ENCODE results near the gene AHCY. TPM values are rescaled to one million over a fixed set of nuclear protein-coding genes. Genes with fewer than 3 reads are reported as not detected.
A peak's percentile ranks its signal among the peaks of the same experiment; 100 is the strongest.
"Not testable (repeated sequence)": the region's sequence is repeated elsewhere in the genome, so short reads cannot be mapped to it uniquely, and the experiment has no call there.

AHCY gene
- total and polyA plus RNA-seq, 8 donors = 32.7 to 126 (median 90.9) TPM

DNA sequence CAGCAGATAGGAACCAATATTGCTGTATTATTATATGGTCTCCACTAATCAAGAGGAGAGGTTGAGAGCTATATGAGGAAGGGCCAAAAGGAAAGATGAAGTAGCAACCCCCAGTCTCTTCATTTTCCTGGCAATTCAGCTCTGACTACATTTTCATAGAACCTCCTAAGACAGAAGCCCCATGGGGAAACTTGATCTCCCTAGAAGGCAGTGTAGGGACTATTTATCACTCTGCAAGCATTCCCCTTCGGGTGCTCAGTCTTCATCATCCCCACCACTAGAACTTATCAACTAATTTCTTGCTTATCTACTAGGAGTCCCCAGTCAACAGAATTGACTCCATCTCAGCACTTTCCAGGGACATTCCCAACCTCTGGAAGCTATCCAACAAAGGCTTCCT is 34.4 kb upstream of the AHCY start:
- WGBS, 5 donors = 36 to 47% (median 40%) methylated on average over 1 of the region's 1 CpG
- no peak for DNase-seq
- no peaks in the 10 kb centered on the region for H3K4me1 ChIP-seq
- no peaks in the 10 kb centered on the region for H3K9me3 ChIP-seq
- H3K27me3 ChIP-seq = no peaks in the 10 kb centered on the region
- intact Hi-C loops (cut with DNase I; ENCODE audit: low total_unique reads) = no loop called here
- TF ChIP-seq POLR2A (IDR thresholded peaks at IDR 0.05) = no peak
- TF ChIP-seq, protein P1, sequence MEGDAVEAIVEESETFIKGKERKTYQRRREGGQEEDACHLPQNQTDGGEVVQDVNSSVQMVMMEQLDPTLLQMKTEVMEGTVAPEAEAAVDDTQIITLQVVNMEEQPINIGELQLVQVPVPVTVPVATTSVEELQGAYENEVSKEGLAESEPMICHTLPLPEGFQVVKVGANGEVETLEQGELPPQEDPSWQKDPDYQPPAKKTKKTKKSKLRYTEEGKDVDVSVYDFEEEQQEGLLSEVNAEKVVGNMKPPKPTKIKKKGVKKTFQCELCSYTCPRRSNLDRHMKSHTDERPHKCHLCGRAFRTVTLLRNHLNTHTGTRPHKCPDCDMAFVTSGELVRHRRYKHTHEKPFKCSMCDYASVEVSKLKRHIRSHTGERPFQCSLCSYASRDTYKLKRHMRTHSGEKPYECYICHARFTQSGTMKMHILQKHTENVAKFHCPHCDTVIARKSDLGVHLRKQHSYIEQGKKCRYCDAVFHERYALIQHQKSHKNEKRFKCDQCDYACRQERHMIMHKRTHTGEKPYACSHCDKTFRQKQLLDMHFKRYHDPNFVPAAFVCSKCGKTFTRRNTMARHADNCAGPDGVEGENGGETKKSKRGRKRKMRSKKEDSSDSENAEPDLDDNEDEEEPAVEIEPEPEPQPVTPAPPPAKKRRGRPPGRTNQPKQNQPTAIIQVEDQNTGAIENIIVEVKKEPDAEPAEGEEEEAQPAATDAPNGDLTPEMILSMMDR (IDR thresholded peaks at IDR 0.05) = no peak
- H3K4me3 ChIP-seq = no peak overlapping the region
- H3K36me3 ChIP-seq = no peaks in the 10 kb centered on the region
- H3K27ac ChIP-seq = no peak overlapping the region

DNA sequence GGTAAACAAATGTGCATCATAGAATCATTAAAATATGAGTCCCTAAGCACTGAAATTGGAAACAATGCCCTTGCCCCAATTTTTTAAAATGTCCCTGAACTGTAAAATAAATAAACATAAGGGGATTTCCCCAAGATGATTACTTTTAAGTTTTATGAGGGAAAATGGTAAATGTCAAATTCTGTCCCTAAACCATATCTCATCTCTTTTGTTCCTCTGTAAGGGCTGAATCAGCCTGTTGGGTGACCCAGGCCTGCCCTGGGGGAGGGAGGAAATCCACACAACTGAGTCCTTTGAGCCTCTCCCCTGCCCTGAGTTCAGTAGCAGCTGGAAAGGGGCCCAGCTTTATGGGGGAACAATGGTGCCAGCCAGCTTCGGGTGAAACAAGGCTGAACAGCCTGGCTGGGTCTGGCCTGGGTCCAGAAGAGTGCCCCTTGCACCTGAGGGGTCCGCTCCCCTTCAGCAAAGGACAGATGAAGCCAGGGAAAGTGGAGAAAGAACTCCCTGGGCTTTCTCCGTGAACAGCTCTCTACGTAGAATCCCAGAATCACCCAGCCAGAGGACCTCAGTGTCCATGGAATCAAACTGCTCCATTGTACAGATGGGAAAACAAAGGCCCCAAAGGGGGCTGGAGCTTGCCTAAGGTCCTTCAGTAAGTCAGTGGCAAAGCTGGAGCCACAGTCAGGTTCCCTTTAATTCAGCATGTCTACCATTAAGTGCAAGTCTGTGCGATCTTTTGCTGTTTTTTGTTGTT is 31.7 kb upstream of the AHCY start:
- TF ChIP-seq POLR2A (IDR thresholded peaks at IDR 0.05) = no peak
- TF ChIP-seq, protein P1 (IDR thresholded peaks at IDR 0.05) = no peak
- no peak for TF ChIP-seq POLR2AphosphoS5 (IDR thresholded peaks at IDR 0.05)
- no peak for TF ChIP-seq EP300 (IDR thresholded peaks at IDR 0.05)
- Histone ChIP-seq H3K27me3 (no peaks in the 10 kb centered on the region), H3K9me3 (no peaks in the 10 kb centered on the region), H3K27ac (no peak overlapping the region), H3K4me1 (peaks cover 0 to 5% (median 0%) of the 10 kb centered on the region in 4 donors), H3K4me3 (no peak overlapping the region), H3K36me3 (no peaks in the 10 kb centered on the region)
- DNase-seq = peak in 1 of 2 donors; percentile 69
- 73 to 100% (median 78%) methylated on average over 4 to 5 of the region's 5 CpGs for WGBS, 5 donors
- intact Hi-C loops (cut with DNase I; ENCODE audit: low total_unique reads) = no loop called here

DNA sequence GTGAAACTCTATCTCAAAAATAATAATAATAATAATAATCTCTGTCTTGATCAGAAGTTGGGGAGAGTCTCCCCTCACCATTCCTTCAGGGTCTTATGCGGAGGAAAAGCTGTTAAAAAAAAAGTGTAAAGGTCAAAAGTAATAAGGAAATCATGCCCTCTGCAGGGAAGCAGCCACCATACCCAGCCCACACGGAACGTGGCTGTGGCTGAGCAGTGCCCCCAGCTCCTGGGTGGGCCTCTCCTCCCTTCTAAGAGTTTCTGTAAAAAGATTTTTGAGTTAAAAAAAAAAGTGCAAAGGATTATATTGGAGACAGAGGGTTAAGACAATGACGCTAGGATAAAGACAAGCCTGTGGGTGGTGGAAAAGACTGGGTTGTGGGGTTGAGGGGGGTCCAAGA is 30.6 kb upstream of the AHCY start:
- WGBS, 5 donors = 84 to 89% (median 88%) methylated on average over 4 of the region's 4 CpGs
- no peak for DNase-seq
- Histone ChIP-seq H3K4me1 (peaks cover 0 to 5% (median 0%) of the 10 kb centered on the region in 4 donors), H3K27me3 (no peaks in the 10 kb centered on the region), H3K9me3 (no peaks in the 10 kb centered on the region), H3K4me3 (no peak overlapping the region), H3K27ac (no peak overlapping the region), H3K36me3 (no peaks in the 10 kb centered on the region)
- intact Hi-C loops (cut with DNase I; ENCODE audit: low total_unique reads) = no loop called here
- TF ChIP-seq EP300 (IDR thresholded peaks at IDR 0.05) (no peak), POLR2AphosphoS5 (IDR thresholded peaks at IDR 0.05) (no peak)

DNA sequence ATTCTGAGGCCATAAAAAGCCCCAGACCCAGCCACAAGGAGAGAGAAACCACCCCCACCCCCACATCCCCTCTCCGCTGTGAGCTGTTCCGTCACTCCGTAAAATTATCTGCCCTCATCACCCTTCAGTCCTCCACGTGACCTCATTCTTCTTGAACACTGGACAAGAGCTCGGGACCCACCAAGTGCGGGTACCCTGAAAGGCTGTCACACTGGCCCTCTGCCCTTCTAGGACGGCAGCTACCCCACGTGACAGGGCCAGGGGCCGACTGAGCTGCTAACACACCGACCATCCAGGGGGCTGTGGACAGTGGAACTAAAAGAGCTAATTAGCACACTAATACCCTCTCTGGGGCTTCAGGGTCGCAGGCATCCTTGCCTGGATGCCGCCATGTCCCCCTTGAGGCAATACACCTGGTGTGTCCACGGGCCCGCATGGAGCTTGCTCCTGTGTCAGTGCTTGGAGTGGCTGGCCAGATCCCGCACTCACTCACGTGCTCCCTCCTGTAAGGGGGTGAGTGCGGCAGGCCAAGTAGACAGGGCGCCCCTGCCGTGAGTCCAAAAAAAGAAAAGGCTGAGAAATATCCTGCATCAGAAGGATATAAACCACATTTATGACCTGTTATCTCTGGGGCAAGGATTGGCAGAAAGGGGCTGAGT is 29.2 kb upstream of the AHCY start:
- Histone ChIP-seq H3K9me3 (no peaks in the 10 kb centered on the region), H3K27ac (no peak overlapping the region), H3K4me1 (peaks cover 0 to 5% (median 0%) of the 10 kb centered on the region in 4 donors), H3K36me3 (no peaks in the 10 kb centered on the region), H3K27me3 (no peaks in the 10 kb centered on the region), H3K4me3 (no peak overlapping the region)
- DNase-seq = no peak
- intact Hi-C loops (cut with DNase I; ENCODE audit: low total_unique reads) = no loop called here
- no peak for TF ChIP-seq EP300 (IDR thresholded peaks at IDR 0.05)
- TF ChIP-seq POLR2AphosphoS5 (IDR thresholded peaks at IDR 0.05) = no peak
- TF ChIP-seq, protein P1 (IDR thresholded peaks at IDR 0.05) = no peak
- TF ChIP-seq POLR2A (IDR thresholded peaks at IDR 0.05) = no peak
- WGBS, 5 donors = 92 to 97% (median 93%) methylated on average over 18 to 19 of the region's 19 CpGs

DNA sequence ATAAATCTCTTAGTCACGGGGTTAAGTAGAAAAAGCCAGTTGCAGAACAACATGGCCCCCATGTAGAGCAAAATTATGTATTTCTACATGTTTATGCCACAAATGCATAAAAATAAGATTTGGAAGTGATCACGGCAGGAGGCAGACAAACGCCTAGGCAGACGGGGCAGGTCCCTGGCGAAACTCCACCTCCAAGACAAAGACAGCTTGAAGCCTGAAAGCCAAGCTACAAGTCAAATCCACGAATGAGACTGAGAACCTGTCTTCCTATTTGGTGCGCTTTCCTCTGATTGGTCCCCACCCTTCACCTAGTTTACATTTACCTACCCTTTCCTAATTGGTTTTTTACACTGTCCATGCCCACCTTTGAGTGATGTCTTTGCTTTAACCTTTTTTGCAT is 28.7 kb upstream of the AHCY start:
- DNase-seq = no peak
- Histone ChIP-seq H3K4me1 (peaks cover 0 to 5% (median 0%) of the 10 kb centered on the region in 4 donors), H3K4me3 (no peak overlapping the region), H3K36me3 (no peaks in the 10 kb centered on the region), H3K27ac (no peak overlapping the region), H3K9me3 (no peaks in the 10 kb centered on the region), H3K27me3 (no peaks in the 10 kb centered on the region)
- WGBS, 5 donors = 86 to 94% (median 89%) methylated on average over 7 of the region's 7 CpGs
- TF ChIP-seq POLR2AphosphoS5 (IDR thresholded peaks at IDR 0.05) (no peak), EP300 (IDR thresholded peaks at IDR 0.05) (no peak), POLR2A (IDR thresholded peaks at IDR 0.05) (no peak)
- TF ChIP-seq, protein P1 (IDR thresholded peaks at IDR 0.05) = no peak
- intact Hi-C loops (cut with DNase I; ENCODE audit: low total_unique reads) = no loop called here

DNA sequence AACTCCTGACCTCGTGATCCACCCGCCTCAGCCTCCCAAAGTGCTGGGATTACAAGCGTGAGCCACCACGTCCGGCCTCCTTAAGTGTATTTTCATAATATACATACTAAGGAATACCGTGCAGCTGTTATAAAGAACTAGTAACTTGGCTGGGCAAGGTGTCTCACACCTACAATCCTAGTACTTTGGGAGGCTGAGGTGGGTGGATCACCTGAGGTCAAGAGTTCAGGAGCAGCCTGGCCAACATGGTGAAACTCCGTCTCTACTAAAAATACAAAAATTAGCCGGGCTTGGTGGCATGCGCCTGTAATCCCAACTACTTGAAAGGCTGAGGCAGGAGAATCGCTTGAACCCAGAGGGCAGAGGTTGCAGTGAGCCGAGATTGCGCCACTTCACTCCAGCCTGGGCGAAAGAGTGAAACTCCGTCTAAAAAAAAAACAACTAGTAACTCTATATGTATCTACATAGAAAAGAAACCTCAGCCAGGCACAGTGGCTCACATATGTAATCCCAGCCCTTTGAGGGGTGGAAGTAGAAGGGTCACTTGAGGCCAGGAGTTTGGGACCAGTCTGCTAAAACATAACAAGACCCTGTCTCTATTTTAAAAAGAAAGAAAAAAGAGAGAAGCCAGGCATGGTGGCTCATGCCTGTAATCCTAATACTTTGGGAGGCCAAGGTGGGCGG is 27.8 kb upstream of the AHCY start:
- H3K27ac ChIP-seq; H3K4me3 ChIP-seq; H3K9me3 ChIP-seq; intact Hi-C loops (cut with DNase I; ENCODE audit: low total_unique reads); H3K27me3 ChIP-seq; H3K36me3 ChIP-seq; DNase-seq; H3K4me1 ChIP-seq: not testable (repeated sequence)
- 91 to 95% (median 93%) methylated on average over 15 of the region's 15 CpGs for WGBS, 5 donors

Data from stomach (tissue), 9 donors.